HG03060 (cell line): Measurements from ENCODE around the gene IRF8.
"Not testable (repeated sequence)": the region's sequence is repeated elsewhere in the genome, so short reads cannot be mapped to it uniquely, and the experiment has no call there.

Experiments used
- ATAC-seq: cut with Tn5 transposase; IDR thresholded peaks from one replicate; pipeline ENCODE4 v1.9.1; 2021; ENCODE audit warnings: low read depth, moderate number of reproducible peaks; ENCODE audit not compliant: unreplicated experiment

IRF8 gene, protein sequence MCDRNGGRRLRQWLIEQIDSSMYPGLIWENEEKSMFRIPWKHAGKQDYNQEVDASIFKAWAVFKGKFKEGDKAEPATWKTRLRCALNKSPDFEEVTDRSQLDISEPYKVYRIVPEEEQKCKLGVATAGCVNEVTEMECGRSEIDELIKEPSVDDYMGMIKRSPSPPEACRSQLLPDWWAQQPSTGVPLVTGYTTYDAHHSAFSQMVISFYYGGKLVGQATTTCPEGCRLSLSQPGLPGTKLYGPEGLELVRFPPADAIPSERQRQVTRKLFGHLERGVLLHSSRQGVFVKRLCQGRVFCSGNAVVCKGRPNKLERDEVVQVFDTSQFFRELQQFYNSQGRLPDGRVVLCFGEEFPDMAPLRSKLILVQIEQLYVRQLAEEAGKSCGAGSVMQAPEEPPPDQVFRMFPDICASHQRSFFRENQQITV

GRCh38 chr16:85898521-85899442, at the start of gene IRF8:
TSS of gene IRF8 (plus strand) at chr16:85899162. CDS start at chr16:85903016, 3,854 bp downstream.
- ATAC-seq = no peak

DNA sequence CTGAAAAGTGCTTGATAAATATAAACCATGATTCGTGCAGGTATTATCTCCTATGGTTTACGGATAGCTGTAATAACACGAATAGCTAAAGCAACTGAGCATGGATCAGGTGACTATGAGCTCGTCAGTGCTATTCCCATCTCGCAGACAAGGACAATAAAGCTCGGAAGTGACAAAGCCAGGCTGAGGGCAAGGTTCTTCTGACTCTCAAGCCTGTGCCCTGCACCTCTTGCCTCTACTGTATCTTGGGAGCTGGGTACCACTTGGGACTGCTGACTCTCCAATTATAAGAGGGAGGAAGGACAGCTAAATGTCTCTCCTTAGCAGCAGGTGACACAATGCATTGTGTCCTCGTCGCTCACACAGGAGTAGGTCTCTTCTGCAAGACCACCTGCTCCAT, 49.6 kb upstream of the IRF8 start:
- ATAC-seq = no peak

- ATAC-seq = no peak
Measured at GRCh38 chr16:85850344-85850880, 48.5 kb upstream of the IRF8 start.

DNA sequence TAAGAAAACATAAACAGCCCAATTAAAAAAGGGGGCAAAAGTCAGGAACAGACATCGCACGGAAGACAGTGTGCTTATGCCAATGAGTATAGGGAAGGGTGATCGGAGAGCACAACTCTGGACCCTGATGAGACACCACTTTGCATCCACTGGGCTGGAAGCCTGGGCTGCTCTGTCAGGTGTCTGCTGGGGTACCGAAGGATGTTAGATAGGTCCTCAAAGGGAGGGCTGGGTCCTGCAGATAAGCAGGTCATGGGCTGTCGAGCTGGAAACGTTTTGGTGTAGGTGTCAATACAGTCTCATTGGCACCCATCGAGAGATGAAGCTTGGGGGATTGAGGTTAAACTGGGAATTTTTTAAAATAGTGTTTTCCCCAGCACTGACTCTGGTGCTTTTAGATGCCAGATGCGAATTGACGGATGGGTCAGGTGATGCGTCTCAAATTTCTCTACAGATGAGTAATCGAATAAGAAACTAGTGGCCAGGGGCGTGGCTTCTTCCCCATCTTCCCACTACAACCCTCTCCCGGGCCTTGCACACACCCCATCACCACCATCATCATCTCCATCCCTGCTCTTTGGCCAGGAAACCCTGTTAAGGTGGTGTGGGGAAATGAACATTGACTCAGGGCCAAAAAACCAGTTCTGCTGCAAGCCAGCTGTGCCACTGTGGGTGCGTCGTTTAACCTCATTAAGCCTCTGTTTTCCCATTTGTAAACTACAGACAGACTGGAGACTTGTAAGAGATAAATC, 47.8 kb upstream of the IRF8 start:
- ATAC-seq = no peak

- no peak for ATAC-seq
Measured at GRCh38 chr16:85853547-85854545, 45.1 kb upstream of the IRF8 start.

- ATAC-seq = no peak
Measured at GRCh38 chr16:85854935-85855334, 44.0 kb upstream of the IRF8 start.

DNA sequence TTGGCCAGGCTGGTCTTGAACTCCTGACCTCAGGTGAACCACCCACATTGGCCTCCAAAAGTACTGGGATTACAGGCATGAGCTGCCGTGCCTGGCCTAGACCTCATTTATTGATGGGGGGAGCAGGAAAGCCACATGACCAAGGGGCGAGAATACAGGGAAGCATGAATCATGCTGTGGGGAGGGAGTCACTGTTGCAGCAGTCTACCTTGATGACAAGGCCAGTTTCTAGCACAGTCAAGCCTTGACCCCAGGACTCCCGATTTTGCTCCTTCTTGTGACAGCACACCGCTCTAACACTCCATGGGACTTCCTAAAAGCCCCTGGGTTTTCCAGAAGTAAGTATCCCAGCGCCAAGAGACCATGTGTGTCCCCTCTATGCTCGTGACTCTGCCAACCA, 42.9 kb upstream of the IRF8 start:
- ATAC-seq = no peak

- ATAC-seq = no peak
Measured at GRCh38 chr16:85856585-85856984, 42.4 kb upstream of the IRF8 start.

DNA sequence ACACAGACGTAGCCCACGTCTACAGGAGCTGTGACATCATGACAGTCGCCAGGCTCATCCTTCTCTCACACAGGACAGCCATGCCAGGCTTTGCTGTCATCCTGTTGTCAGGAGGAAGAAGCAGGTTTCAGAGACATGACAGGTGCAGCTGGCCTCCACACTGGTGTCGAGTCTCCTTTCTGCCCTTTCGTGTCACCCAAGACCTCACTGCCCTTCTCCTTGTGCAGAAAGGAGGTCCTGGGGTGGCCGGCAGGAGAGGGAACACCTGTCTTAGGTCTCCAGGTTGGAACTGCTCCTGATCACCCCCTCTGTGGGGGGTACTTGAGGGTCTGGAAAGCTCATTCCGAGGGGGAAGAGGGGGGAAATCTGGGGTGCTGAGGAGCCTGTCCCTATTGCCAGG, 41.6 kb upstream of the IRF8 start:
- ATAC-seq = no peak

DNA sequence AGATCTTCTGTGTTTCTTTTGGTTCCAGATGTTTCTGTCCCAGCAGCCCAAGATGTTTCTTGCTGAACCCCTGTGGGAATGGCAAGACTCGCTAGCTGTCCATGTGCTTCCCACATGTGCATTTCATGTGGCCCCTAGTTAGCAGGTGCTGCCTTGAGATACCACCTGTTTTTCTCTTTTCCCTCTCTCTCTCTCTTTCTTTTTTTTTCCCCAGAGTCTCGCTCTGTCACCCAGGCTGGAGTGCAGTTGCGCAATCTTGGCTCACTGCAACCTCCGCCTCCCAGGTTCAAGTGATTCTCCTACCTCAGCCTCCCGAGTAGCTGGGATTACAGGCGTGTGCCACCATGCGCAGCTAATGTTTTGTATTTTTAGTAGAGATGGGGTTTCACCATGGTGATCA, 40.4 kb upstream of the IRF8 start:
- ATAC-seq = not testable (repeated sequence)

DNA sequence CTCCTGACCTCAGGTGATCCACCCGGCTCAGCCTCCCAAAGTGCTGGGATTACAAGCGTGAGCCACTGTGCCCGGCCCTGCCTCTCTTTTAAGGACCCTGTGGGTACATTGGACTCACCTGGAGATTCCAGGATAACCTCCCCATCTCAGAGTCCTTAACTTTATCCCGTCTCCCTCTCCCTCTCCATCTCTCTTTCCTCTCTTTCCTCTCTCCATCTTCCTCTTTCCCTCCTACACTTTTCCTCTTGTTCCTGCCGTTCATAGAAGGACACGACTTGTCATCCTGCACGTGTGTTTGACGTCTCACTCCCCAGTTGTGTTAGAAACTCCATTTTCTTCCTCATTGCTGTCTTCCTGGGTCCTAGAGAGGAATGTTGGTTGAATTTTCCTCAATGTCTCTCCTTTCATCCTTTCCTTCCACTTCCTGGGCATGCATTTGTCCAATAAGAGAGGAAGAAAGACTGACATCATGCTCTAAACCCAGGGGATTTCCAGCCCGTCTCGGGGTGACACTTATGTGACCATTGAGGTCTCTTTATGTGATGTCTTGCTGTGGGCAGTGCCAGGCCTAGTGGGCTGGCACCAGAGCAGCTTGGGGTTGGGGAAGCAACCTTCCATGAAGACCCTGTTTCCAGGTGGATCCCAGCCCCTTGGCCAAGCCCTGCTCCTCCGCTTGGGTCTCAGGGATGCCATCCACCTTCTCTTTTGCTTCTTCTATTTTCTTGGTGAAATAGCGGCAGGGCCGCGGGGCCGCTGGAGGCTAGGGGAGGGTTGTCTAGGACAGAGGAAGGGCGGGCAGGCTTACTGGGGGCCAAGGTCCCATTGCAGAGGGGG, 39.8 kb upstream of the IRF8 start:
- ATAC-seq = no peak

DNA sequence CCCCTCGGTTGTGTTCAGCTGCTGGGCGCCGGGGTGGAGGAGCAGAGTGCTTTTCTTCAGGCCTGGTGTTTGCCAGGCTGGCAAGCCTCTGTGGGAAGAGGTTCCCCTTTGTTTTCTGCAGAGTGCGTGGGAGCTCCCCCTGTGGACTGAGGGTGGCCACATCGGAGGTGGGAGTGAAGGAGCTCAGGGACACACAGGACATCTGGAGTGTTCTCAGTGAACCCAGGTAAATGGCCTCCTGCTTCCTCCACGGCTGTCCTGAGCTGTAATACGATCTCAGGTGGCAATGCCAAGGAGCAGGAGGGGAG, 39.2 kb upstream of the IRF8 start:
- no peak for ATAC-seq

DNA sequence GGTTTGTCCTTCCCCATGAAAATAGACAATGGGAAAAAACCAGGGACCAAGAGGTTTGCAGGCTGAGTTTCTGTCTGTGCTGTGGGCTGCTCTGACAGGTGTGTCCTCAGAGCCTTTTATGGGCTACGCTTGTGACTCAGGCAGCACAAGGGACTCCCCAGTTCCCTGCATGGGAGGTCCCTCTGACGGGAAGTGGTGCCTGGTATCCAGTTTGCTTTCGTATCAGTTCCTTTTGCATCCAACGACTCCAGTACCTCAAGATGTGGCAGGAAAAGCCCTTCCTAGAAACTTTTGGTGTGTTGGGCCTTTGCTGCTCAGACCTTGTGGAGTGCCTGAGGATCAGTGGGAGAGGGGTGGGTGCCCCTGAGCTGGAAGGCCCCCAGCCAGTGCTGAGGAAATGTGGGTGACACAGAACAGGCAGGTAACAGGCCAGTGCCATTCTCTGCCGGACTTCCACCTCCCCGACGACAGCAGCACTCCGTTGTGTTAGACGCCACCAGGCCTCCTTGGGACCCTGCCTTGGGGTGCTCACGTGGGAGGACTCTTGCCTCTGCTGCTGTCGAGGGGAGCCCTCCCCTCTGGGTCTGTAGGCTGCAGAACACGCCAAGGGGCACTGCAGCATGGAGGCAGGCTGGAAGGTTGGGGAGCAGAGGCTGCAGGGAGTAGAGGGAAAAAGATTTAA, 38.4 kb upstream of the IRF8 start:
- ATAC-seq = no peak

GRCh38 chr16:85861095-85861825, 37.7 kb upstream of the IRF8 start:
- no peak for ATAC-seq

GRCh38 chr16:85862476-85863383, 36.2 kb upstream of the IRF8 start:
- ATAC-seq = no peak

GRCh38 chr16:85863384-85863774, 35.6 kb upstream of the IRF8 start:
- no peak for ATAC-seq
